Hepatocyte (in vitro differentiated cells): ENCODE measurements around the gene UQCC2. TPM values are rescaled to one million over a fixed set of nuclear protein-coding genes. Genes with fewer than 3 reads are reported as not detected.

Experiments used
- DNase-seq: peaks from one replicate; pipeline ENCODE4 v3.0.0-alpha.2; 2016; ENCODE audit warnings: low spot score
- H2AFZ ChIP-seq: fragments of 200-600 bp; sonication (generic); 2 replicates; pipeline ENCODE4 v1.6.0; 2016; ENCODE audit warnings: antibody characterized with exemption, mild to moderate bottlenecking
- H3K27ac ChIP-seq: fragments of 200-600 bp; sonication (generic); 2 replicates; pipeline ENCODE4 v1.5.1; 2016; ENCODE audit warnings: mild to moderate bottlenecking
- H3K27me3 ChIP-seq: fragments of 200-600 bp; sonication (generic); 2 replicates; pipeline ENCODE4 v1.6.1; 2016
- H3K36me3 ChIP-seq: fragments of 200-600 bp; sonication (generic); replicated peaks from 2 replicates; pipeline ENCODE4 v1.5.1; 2016; ENCODE audit warnings: low read depth; ENCODE audit not compliant: insufficient read depth
- H3K4me1 ChIP-seq: fragments of 200-600 bp; sonication (generic); 2 replicates; pipeline ENCODE4 v1.5.1; 2016; ENCODE audit warnings: mild to moderate bottlenecking, moderate library complexity; ENCODE audit not compliant: insufficient read depth
- H3K4me2 ChIP-seq: fragments of 200-600 bp; sonication (generic); 2 replicates; pipeline ENCODE4 v1.6.0; 2016
- H3K4me3 ChIP-seq: fragments of 200-600 bp; sonication (generic); 2 replicates; pipeline ENCODE4 v1.5.1; 2016; ENCODE audit warnings: mild to moderate bottlenecking
- H3K79me2 ChIP-seq: fragments of 200-600 bp; sonication (generic); 2 replicates; pipeline ENCODE4 v1.6.0; 2017; ENCODE audit warnings: mild to moderate bottlenecking
- H3K9me2 ChIP-seq: fragments of 200-600 bp; sonication (generic); replicated peaks from 2 replicates; pipeline ENCODE4 v1.6.0; 2017; ENCODE audit warnings: mild to moderate bottlenecking; ENCODE audit not compliant: insufficient read depth
- H3K9me3 ChIP-seq: fragments of 200-600 bp; sonication (generic); 2 replicates; pipeline ENCODE4 v1.5.1; 2016; ENCODE audit warnings: low read depth, mild to moderate bottlenecking
- H4K20me1 ChIP-seq: fragments of 200-600 bp; sonication (generic); 2 replicates; pipeline ENCODE4 v1.6.0; 2016; ENCODE audit warnings: mild to moderate bottlenecking; ENCODE audit not compliant: insufficient read depth, poor library complexity, severe bottlenecking
- EZH2 ChIP-seq: fragments of 200-600 bp; sonication (generic); IDR thresholded peaks from 2 replicates; pipeline ENCODE4 v1.6.1; 2016; ENCODE audit warnings: antibody characterized with exemption, mild to moderate bottlenecking, borderline replicate concordance
- EZH2phosphoT487 ChIP-seq: fragments of 200-600 bp; sonication (generic); IDR thresholded peaks from one replicate; pipeline ENCODE4 v1.6.1; 2018; ENCODE audit warnings: antibody characterized with exemption, mild to moderate bottlenecking, low read depth, moderate library complexity; ENCODE audit not compliant: unreplicated experiment, severe bottlenecking
- WGBS: methylation state at CpG from one replicate; pipeline ENCODE4 v1.1.6; 2016; ENCODE audit warnings: low lambda C conversion rate; ENCODE audit errors: missing lambda C conversion rate; 5-methylcytosine and 5-hydroxymethylcytosine counted together
- polyA plus RNA-seq: library from polyadenylated mRNA; unstranded; fragments of >200 nt; fragmentation: Nextera tagmentation; extraction: Ambion mirVana; gene quantifications from 2 replicates; pipeline ENCODE4 v1.2.1, GENCODE V29; 2016
- total RNA-seq: library from RNA; depleted of rRNA; stranded (reverse); fragments of >200 nt; gene quantifications from 2 replicates; pipeline ENCODE4 v1.2.3, GENCODE V29; 2014
- TF ChIP-seq, protein P1 (sequence below): fragments of 200-600 bp; sonication (generic); IDR thresholded peaks from 2 replicates; pipeline ENCODE4 v1.5.1; 2016; ENCODE audit warnings: antibody characterized with exemption, mild to moderate bottlenecking; ENCODE audit not compliant: poor library complexity

UQCC2 gene
- total and polyA plus RNA-seq, 2 experiments from 2014 or later, result 44.7 to 151 TPM

DNA sequence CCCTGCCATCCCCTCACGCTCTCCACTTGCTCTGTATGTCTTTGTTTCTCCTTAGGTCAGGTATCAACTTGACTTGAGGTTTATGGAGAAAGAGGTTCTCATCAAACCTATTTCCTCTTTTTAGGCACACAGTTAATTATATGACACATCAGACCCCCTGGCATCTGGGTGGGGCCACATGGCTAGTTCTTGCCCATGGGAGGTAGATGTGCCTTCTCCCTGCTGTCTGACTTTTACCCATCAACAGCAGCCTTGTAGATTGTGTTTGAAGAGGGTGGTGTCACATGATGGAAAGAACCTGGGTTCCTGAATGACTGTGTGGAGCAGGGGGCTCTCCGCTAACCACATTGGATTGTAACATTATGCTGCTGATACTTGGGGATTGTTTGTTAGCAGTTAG is 7.2 kb upstream of the UQCC2 start:
- Histone ChIP-seq H3K9me3 (no peaks in the 10 kb centered on the region), H2AFZ (no peak overlapping the region), H4K20me1 (no peaks in the 10 kb centered on the region), H3K4me3 (no peak overlapping the region), H3K4me2 (no peak overlapping the region), H3K9me2 (no peaks in the 10 kb centered on the region), H3K79me2 (no peaks in the 10 kb centered on the region), H3K27ac (peak overlapping the region; percentile 24), H3K4me1 (peaks cover 15% of the 10 kb centered on the region), H3K27me3 (no peaks in the 10 kb centered on the region), H3K36me3 (no peaks in the 10 kb centered on the region)
- TF ChIP-seq, protein P1, sequence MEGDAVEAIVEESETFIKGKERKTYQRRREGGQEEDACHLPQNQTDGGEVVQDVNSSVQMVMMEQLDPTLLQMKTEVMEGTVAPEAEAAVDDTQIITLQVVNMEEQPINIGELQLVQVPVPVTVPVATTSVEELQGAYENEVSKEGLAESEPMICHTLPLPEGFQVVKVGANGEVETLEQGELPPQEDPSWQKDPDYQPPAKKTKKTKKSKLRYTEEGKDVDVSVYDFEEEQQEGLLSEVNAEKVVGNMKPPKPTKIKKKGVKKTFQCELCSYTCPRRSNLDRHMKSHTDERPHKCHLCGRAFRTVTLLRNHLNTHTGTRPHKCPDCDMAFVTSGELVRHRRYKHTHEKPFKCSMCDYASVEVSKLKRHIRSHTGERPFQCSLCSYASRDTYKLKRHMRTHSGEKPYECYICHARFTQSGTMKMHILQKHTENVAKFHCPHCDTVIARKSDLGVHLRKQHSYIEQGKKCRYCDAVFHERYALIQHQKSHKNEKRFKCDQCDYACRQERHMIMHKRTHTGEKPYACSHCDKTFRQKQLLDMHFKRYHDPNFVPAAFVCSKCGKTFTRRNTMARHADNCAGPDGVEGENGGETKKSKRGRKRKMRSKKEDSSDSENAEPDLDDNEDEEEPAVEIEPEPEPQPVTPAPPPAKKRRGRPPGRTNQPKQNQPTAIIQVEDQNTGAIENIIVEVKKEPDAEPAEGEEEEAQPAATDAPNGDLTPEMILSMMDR, result no peak
- TF ChIP-seq EZH2phosphoT487 (no peak), EZH2 (no peak)
- DNase-seq, result no peak
- 100% methylated on average over 2 of the region's 2 CpGs for WGBS

DNA sequence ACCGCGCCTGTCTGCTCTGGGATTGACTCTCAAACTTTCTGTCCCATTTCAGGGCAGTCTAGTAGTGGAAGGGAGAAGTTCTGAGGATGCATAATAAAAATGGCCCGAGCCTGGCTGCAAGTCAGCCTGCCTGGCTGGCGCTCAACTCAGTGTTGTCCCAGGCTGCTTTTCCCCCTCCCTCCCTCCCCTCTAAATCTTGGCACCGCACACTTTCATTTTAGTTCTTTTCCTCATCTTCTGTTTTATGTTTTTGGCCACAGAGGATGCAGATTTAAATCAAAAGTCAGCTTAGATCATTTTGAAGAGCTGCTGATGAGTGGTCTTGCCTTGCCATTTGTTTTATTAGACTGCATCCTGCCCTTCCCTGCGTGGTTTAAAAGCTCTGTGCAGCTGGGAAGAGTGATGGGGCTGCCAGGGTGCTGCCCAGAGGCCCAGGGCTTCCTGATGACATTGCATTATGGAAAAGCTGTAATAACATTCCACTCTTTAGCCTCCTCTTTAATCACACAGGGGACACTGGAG is 6.5 kb upstream of the UQCC2 start:
- 49% methylated on average over 5 of the region's 6 CpGs for WGBS
- Histone ChIP-seq H3K36me3 (no peaks in the 10 kb centered on the region), H4K20me1 (no peaks in the 10 kb centered on the region), H3K4me2 (peak overlapping the region; percentile 45), H3K27me3 (no peaks in the 10 kb centered on the region), H3K79me2 (no peaks in the 10 kb centered on the region), H2AFZ (no peak overlapping the region), H3K4me3 (no peak overlapping the region), H3K27ac (peak overlapping the region; percentile 63), H3K9me3 (no peaks in the 10 kb centered on the region), H3K4me1 (peaks cover 15% of the 10 kb centered on the region), H3K9me2 (no peaks in the 10 kb centered on the region)
- TF ChIP-seq, protein P1, result no peak
- TF ChIP-seq EZH2phosphoT487 (no peak), EZH2 (no peak)
- DNase-seq, result peak; percentile 61

DNA sequence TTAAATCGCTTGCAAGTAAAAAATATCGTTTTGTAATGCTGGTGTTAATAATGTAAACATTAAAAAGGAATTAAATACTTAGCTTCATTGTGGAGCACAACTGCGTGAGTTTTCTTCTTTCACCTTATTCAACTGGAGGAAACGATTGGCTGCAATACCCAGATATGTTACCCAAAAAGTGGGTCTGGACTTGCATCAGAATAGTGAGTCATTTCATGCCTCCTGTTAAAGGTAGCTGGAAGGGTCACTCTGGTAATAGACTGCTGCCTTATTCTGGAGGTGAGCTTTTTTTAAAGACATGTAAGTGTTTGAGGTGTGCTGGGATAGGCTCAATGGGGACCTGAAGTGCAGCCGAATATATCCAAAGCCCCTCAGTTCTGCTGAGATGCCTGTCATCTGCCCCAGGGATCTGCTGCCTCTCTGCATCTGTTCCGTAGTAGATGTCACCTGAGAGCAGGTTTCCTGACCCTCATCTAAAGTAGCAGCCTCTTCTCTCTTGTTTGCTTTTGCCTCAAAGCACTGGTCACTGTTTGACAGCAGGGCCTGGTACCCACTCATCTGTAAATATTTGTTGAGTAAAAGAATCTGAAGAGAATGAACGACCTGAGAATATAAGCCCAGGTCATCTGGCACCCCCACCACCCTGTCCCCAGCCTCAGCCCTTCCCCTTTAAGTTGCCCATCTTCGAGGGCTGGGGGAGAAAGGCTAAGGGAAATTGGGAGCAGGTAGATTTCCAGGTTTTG is 5.6 kb upstream of the UQCC2 start:
- Histone ChIP-seq H3K4me3 (no peak overlapping the region), H3K4me2 (peak overlapping the region; percentile 45), H3K27ac (no peak overlapping the region), H3K27me3 (no peaks in the 10 kb centered on the region), H3K36me3 (no peaks in the 10 kb centered on the region), H3K9me3 (no peaks in the 10 kb centered on the region), H3K4me1 (peaks cover 17% of the 10 kb centered on the region), H3K79me2 (no peaks in the 10 kb centered on the region), H4K20me1 (no peaks in the 10 kb centered on the region), H3K9me2 (no peaks in the 10 kb centered on the region), H2AFZ (no peak overlapping the region)
- TF ChIP-seq, protein P1, result no peak
- TF ChIP-seq EZH2 (no peak), EZH2phosphoT487 (no peak)
- WGBS, result 71% methylated on average over 8 of the region's 8 CpGs
- no peak for DNase-seq
